A549 (cell line): ENCODE measurements around the gene PREX1.

Source experiments
- BHLHE40 ChIP-seq: IDR thresholded peaks from 2 replicates; pipeline ENCODE4 v1.6.1; 2012; ENCODE audit warnings: low read depth, low read length, inconsistent platforms
- CBX2 ChIP-seq: fragments of 200-600 bp; sonication (generic); IDR thresholded peaks from 2 replicates; pipeline ENCODE4 v1.6.1; 2016; ENCODE audit warnings: low read depth, mild to moderate bottlenecking, borderline replicate concordance
- CTCF ChIP-seq: fragments of >200 bp; sonication (Bioruptor Twin); formaldehyde crosslinking; IDR thresholded peaks from 3 replicates; pipeline ENCODE4 v1.5.1; 2016
- FOSL2 ChIP-seq, 2 experiments: fragments of 450-650 bp in 1 of 2; fragments of >200 bp in 1 of 2; sonication (Bioruptor Twin) in 1 of 2; formaldehyde crosslinking; IDR thresholded peaks; 2 replicates each; pipeline versions ENCODE4 v1.5.0 to v1.6.1; 2016 to 2020; ENCODE audit warnings: mild to moderate bottlenecking in 1 of 2, moderate library complexity in 1 of 2
- POLR2A ChIP-seq: IDR thresholded peaks from 2 replicates; pipeline ENCODE4 v1.6.1; 2012; ENCODE audit warnings: mild to moderate bottlenecking, low read length
- RFX5 ChIP-seq: fragments of 450-650 bp; IDR thresholded peaks from 2 replicates; pipeline ENCODE4 v1.7.1; 2014; ENCODE audit warnings: antibody characterized with exemption, mild to moderate bottlenecking, moderate library complexity
- TP53 ChIP-seq: fragments of 250-450 bp; sonication (Bioruptor Pico); IDR thresholded peaks from 2 replicates; pipeline ENCODE4 v1.5.0; 2021; ENCODE audit warnings: mild to moderate bottlenecking, moderate library complexity

- TF ChIP-seq FOSL2 (IDR thresholded peaks at IDR 0.05), result no peak
- no peak for TF ChIP-seq FOSL2 (CRISPR knock-in tag; IDR thresholded peaks at IDR 0.05)
- no peak for TF ChIP-seq CTCF
- no peak for TF ChIP-seq CBX2
- TF ChIP-seq RFX5, result no peak
- TF ChIP-seq POLR2A, result no peak
- no peak for TF ChIP-seq TP53 (CRISPR knock-in tag)
- no peak for TF ChIP-seq BHLHE40
Observed at GRCh38 chr20:48685300-48685699, 142.5 kb downstream of the PREX1 start.
